K562 (cell line): ENCODE measurements around the gene ADK. TPM values are rescaled to one million over a fixed set of nuclear protein-coding genes. Genes with fewer than 3 reads are reported as not detected.

Experiments used
- BHLHE40 ChIP-seq: IDR thresholded peaks from 2 replicates; pipeline ENCODE4 v1.6.1; 2011; ENCODE audit warnings: low read length, improper control_type of control experiment
- EZH2 ChIP-seq: IDR thresholded peaks from 2 replicates; pipeline ENCODE4 v1.6.1; 2012; ENCODE audit warnings: low read depth, mild to moderate bottlenecking, inconsistent platforms, low read length, borderline replicate concordance
- FIP1L1 ChIP-seq: fragments of 200-400 bp; formaldehyde crosslinking; IDR thresholded peaks from 2 replicates; pipeline ENCODE4 v1.6.1; 2018; ENCODE audit warnings: mild to moderate bottlenecking, low read depth, low read length; ENCODE audit not compliant: poor library complexity, severe bottlenecking
- FOXA3 ChIP-seq, 2 experiments: fragments of 450-650 bp in 1 of 2; sonication (generic) in 1 of 2; formaldehyde crosslinking; IDR thresholded peaks in 1 of 2; conservative IDR thresholded peaks in 1 of 2; 2 replicates each; pipeline versions ENCODE4 v1.4.0 to v1.8.0; 2020 to 2022; ENCODE audit warnings: mild to moderate bottlenecking in 2 of 2, missing genetic modification reagents in 1 of 2
- KDM4B ChIP-seq, 2 experiments: fragments of 450-650 bp in 1 of 2; sonication (generic) in 1 of 2; IDR thresholded peaks; 2 replicates each; pipeline ENCODE4 v1.6.1; 2016 to 2017; ENCODE audit warnings: borderline replicate concordance in 2 of 2, antibody characterized with exemption in 1 of 2, low read depth in 1 of 2, mild to moderate bottlenecking in 1 of 2
- MCM3 ChIP-seq: fragments of 450-650 bp; IDR thresholded peaks from 2 replicates; pipeline ENCODE4 v1.6.1; 2016
- NEUROD1 ChIP-seq: fragments of 150-350 bp; IDR thresholded peaks from 2 replicates; pipeline ENCODE4 v1.6.1; 2014; ENCODE audit warnings: borderline replicate concordance, low read length, low read depth; ENCODE audit not compliant: partially characterized antibody
- RCOR1 ChIP-seq, 2 experiments: IDR thresholded peaks; 2 replicates each; pipeline ENCODE4 v1.6.1; 2012; ENCODE audit warnings: low read depth in 2 of 2, low read length in 2 of 2, borderline replicate concordance in 1 of 2, improper control_type of control experiment in 1 of 2
- RFX5 ChIP-seq: IDR thresholded peaks from 2 replicates; pipeline ENCODE4 v1.6.1; 2011; ENCODE audit warnings: low read depth, mild to moderate bottlenecking, improper control_type of control experiment, low read length
- SAP30 ChIP-seq: fragments of 200-600 bp; sonication (generic); IDR thresholded peaks from 2 replicates; pipeline ENCODE4 v1.6.1; 2012; ENCODE audit warnings: borderline replicate concordance, low read depth, mild to moderate bottlenecking, moderate library complexity, low read length, control low read depth, inconsistent platforms; ENCODE audit not compliant: insufficient read depth, poor library complexity, severe bottlenecking
- SMC3 ChIP-seq: conservative IDR thresholded peaks from 2 replicates; pipeline ENCODE4 v1.6.1; 2011; ENCODE audit warnings: low read depth, low read length, improper control_type of control experiment; ENCODE audit not compliant: insufficient read depth
- SOX6 ChIP-seq: fragments of 450-650 bp; IDR thresholded peaks from 2 replicates; pipeline ENCODE4 v1.6.1; 2014; ENCODE audit warnings: mild to moderate bottlenecking
- TGIF2 ChIP-seq: sonication (generic); formaldehyde crosslinking; IDR thresholded peaks from 2 replicates; pipeline ENCODE4 v1.8.1; 2022; ENCODE audit warnings: mild to moderate bottlenecking, missing genetic modification reagents, moderate library complexity
- ZBTB40 ChIP-seq, 2 experiments: fragments of 450-650 bp in 1 of 2; sonication (generic) in 1 of 2; formaldehyde crosslinking in 1 of 2; IDR thresholded peaks; 2 replicates each; pipeline versions ENCODE4 v1.7.1 to v1.9.0; 2016 to 2022; ENCODE audit warnings: inconsistent platforms in 1 of 2, mild to moderate bottlenecking in 1 of 2, missing genetic modification reagents in 1 of 2
- ZFPM2 ChIP-seq: fragments of 250-450 bp; sonication (Bioruptor Pico); IDR thresholded peaks from 2 replicates; pipeline ENCODE4 v1.5.1; 2022; ENCODE audit warnings: mild to moderate bottlenecking
- ZNF3 ChIP-seq: fragments of 250-450 bp; sonication (Bioruptor Pico); IDR thresholded peaks from 2 replicates; pipeline ENCODE4 v1.5.0; 2021; ENCODE audit warnings: mild to moderate bottlenecking, moderate library complexity
- ZNF444 ChIP-seq: fragments of 250-450 bp; sonication (Bioruptor Pico); IDR thresholded peaks from 2 replicates; pipeline ENCODE4 v1.4.0; 2020; ENCODE audit warnings: mild to moderate bottlenecking, moderate library complexity
- ZNF707 ChIP-seq: fragments of 250-450 bp; sonication (Bioruptor Pico); conservative IDR thresholded peaks from 2 replicates; pipeline ENCODE4 v1.8.0; 2022; ENCODE audit warnings: inconsistent platforms, mild to moderate bottlenecking, moderate library complexity
- ZNF77 ChIP-seq: fragments of 250-450 bp; sonication (Bioruptor Pico); IDR thresholded peaks from 2 replicates; pipeline ENCODE4 v1.5.0; 2020
- polyA plus RNA-seq, 8 experiments: library from polyadenylated mRNA; depleted of rRNA in 4 of 8; stranded (reverse) in 5 of 8; unstranded in 3 of 8; fragments of >200 nt; fragmentation: Nextera tagmentation in 2 of 8; fragmentation: Illumina TruSeq in 1 of 8; extraction: Ambion mirVana in 2 of 8; extraction: Trizol in 1 of 8; gene quantifications; 2 replicates each; pipeline versions ENCODE4 v1.2.1 to v1.2.3, GENCODE V29; 2011 to 2014; ENCODE audit warnings: inconsistent platforms in 1 of 8, missing spikeins in 1 of 8
- total RNA-seq, 7 experiments: library from RNA; depleted of rRNA in 6 of 7; stranded (reverse); fragments of >200 nt in 6 of 7; fragmentation: Illumina TruSeq in 2 of 7; extraction: Trizol in 2 of 7; gene quantifications; 2 replicates each; pipeline versions ENCODE4 v1.2.1 to v1.2.3, GENCODE V29; 2011 to 2021; ENCODE audit warnings: low replicate concordance in 1 of 7

ADK gene
- total and polyA plus RNA-seq, 9 of the 15 experiments (the other 6 are each of a cell fraction or from before 2014, with no cell fraction given), result 54.2 to 97.8 (median 73.6) TPM

- TF ChIP-seq ZBTB40 (IDR thresholded peaks at IDR 0.05), result peak; percentile 47
- no peak for TF ChIP-seq ZBTB40 (CRISPR knock-in tag; IDR thresholded peaks at IDR 0.05)
- TF ChIP-seq MCM3, result no peak
- no peak for TF ChIP-seq FOXA3 (CRISPR knock-in tag; conservative IDR thresholded peaks at IDR 0.05 in 1 of 2, IDR thresholded peaks at IDR 0.05 in 1 of 2)
- no peak for TF ChIP-seq ZNF444
- TF ChIP-seq ZNF3 (CRISPR knock-in tag), result no peak
- TF ChIP-seq SAP30, result peak; percentile 39
- no peak; the same call in 1 of the 2 replicates for TF ChIP-seq ZNF707
- TF ChIP-seq TGIF2 (CRISPR knock-in tag), result no peak
- TF ChIP-seq RFX5, result no peak
- no peak for TF ChIP-seq ZFPM2 (CRISPR knock-in tag)
- TF ChIP-seq ZNF77 (CRISPR knock-in tag), result no peak
- peak; percentile 12; the same call in 1 of the 2 replicates for TF ChIP-seq SOX6
- TF ChIP-seq BHLHE40, result no peak
- no peak for TF ChIP-seq SMC3
- no peak for TF ChIP-seq FIP1L1
- no peak for TF ChIP-seq EZH2
- TF ChIP-seq NEUROD1, result peak; percentile 69
- TF ChIP-seq KDM4B (IDR thresholded peaks at IDR 0.05; ENCODE audit: borderline replicate concordance in 2 of 2, low read depth in 1 of 2), result no peak
- TF ChIP-seq RCOR1 (IDR thresholded peaks at IDR 0.05; ENCODE audit: borderline replicate concordance in 1 of 2, low read depth in 2 of 2, low read length in 2 of 2), result peak; percentile 34 to 49; a peak in 2 of 4 replicates
These were observed 624 bp upstream of the ADK start, which contains the start of gene AP3M1 (continued) for GRCh38 chr10:74150204-74150989.
